ENCODE results near the gene SSRP1.
A peak's percentile ranks its signal among the peaks of the same experiment; 100 is the strongest.

Gene SSRP1

DNA sequence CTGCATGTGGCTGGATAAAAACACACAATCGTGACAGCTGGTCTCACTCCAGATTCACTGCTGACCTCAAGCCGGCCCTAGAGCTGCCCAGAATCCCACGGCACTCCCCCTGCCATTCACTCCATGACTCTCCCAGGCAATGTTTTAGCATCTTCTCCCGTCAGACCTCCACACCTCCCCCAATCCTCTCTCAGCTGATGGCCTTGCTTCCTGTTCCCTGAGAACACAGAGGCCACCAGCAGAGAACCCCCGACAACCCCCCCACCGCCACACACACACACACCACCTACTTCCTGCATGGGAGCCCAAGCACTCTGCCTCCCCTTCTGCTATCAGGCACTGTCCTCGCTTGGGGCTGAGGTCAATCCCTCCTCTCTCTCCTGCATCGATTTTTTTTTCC, 20.2 kb downstream of the SSRP1 start:
- no peak for DNase-seq (ENCODE audit: low spot score)

DNA sequence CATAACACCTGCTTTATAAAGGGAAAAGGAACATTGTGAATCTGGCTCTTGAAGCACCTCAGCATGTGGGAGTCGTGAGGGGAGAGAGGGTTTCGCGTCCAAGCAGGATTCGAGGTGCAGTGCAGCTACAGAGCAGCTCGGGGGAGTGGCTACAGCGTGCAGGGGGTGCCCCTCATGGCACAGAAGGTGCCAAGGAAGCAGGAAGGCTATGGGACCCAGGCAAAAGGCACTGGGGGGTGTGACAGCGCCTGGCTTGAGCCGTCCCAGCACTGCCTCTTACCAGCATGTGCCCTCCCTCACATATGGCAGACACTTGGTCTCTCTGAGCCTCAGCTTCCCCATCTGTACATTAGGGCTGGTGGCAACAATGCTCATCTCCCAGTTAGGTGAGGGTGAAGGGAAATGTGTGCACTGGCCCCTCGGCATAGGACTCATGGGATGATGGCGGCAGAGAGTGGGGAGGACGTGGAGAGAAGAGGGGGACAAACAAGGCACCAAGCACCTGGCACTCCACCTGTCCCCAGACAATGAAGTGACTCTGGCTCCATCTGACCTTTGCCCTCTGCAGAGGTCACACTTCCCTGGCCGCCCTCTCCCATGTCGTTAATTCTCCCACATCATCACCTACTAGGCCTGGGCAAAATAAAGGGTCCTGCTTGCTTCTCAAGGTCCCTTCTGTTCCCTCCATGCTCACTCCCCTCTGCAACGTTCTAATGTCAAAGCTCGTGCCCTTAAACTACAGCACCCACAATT, 21.3 kb downstream of the SSRP1 start:
- DNase-seq (ENCODE audit: low spot score), result no peak

DNA sequence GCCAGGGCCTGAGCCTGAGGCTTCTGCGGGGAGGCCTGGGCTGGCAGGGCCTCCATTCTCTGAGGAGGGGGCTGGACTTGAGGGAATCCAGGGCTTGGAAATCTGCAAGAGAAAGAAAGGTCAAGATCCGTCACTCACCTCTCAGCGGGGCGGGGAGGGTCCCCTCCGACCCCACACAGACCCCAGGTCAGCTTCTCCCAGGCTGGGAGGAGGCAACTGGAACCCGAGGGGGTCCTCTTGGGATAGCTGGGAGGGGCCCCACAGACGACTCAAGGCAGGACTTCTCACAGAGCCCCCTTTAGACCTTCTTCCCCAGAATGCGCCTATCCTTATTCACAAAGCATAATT, 21.9 kb downstream of the SSRP1 start:
- no peak for DNase-seq (ENCODE audit: low spot score)

DNA sequence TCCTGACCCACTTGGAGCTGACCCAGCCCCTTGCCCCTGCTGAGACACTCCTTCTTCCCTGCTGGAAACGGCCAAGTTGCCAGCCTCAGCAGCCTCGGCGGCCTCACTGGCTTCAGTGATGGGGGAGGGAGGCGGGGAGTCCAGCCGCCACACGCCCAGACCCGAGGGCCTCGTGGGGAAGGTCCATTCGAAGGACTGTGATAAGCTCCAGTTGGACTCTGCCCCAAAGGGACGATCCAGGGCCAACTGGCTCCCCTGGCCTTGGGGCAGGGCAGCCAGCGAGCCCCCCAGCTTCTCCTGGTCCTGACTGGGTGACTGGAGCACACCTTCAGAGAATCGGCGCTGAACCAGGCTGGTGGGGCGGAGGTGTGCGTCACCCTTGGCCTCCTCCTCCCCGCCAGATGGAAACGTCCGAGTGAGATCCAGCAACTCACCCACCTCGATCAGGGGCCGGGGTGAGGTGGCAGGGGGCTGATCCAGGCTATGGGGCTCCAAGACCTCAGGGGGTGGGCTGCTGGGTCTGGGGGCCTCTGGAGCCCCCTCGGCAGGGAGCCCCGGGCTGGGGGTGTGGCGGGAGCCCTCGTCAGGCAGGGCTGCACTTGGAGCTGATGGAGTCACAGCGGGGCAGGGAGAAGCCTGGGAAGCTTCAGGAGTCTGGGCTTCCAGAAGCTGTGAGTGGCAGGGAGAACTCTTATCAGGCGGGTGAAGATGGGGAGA, 22.5 kb downstream of the SSRP1 start:
- no peak for DNase-seq (ENCODE audit: low spot score)

DNA sequence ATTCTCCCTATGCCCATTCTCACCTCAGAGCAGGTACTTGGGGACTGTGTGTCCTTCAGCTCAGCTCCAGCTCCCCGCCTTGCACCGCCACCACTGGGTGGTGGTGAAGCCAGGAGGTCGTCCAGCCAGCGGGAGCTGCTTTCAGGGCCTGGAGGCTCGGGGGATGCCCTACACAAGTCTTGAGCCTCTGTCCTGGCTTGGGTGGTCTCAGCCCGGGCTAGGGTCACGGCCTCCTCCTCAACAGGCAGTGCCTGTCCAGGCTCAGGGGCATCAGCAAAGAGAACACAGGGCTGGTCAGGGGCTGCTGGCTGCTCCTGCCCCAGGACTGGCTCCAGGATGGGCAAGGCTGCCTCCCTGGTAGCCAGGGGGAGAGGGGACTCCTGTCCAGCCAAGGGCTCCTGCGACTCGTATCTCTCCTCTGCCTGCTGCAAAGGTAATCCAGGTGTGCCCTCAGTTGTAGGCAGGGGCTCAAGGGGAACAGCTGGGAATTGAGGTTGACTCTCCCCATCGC, 23.1 kb downstream of the SSRP1 start:
- no peak for DNase-seq (ENCODE audit: low spot score)

DNA sequence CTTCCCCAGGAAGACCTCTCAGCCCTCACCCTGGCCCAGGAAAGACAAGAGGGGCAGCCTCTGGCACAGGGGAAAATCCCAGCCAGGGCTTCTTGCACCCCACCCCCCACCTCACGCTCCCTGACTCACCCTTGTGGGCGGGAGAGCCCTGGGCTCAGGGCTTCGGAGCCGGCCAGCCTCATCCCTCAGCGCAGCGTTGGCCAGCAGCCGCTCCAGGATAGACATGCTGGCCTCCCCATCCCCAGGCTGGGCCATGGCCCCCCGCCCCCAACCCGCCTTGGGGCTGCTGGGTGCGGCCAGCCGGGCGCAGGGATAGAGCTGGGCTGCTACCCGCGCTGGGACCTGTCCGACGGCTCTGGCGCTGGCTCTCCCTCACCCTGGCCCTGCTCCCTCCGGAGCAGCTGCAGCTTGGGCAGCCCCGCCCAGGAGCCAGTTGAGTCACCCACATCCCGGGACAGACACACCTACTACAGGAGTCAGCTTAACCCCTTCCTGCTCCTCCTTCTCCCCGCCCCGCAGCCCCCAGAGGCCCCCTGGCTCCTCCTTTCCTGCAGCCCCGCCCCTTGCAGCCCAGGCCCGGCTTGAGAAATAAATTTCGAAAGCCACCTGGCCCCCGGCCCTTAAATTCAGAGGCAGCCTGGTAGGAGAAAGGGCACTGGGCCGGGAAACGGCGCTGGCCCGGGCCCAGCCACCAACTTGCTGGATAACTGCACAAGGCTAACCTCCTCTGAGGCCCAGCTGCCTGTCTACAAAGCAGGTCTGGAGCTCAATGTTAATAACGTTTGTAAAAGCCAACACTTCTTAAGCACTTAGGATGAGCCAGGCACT, 24.4 kb downstream of the SSRP1 start:
- DNase-seq (ENCODE audit: low spot score), result peak; percentile 97

DNA sequence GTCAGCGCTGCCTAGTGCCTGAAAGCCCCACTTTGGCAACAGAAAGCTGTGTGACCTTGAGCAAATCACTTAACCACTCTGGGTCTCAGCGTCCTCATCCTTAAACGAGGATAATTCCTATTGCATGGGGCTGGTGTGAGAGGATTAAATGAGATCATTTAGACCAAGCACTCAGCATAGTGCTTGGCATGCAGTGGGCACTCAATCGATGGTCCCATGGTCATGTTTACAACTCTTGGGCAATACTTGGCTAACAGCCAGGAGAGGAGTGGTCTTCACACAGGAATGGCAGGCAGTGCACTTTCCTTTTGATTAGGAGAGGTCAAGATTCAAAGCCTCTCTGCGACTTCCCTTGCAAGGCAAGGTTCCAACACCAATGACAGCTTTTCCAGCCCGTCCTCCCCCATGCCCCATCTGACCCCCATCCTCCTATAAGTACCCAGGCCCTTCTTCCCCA, 25.0 kb downstream of the SSRP1 start:
- peak; percentile 39 for DNase-seq (ENCODE audit: low spot score)

DNA sequence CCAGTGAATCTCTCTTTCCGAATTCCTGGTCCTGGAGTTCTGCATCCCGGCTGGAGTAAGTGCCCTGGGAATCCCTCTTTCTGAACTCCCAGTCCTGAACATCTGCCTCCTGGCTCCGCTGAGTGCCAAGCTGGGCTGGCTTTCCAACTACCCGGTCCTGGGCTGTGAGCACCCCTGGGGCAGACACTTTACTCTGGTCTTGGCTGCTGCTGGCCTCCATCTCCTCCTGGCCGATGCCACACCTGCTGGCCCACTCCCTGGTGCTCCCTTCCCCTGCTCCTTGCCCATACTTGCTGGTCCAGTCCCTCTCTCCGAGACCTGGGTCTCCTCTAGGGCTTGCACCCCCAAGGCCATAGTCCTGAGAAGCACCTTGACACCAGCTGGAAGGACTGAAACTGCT, 25.6 kb downstream of the SSRP1 start:
- no peak for DNase-seq (ENCODE audit: low spot score)

DNA sequence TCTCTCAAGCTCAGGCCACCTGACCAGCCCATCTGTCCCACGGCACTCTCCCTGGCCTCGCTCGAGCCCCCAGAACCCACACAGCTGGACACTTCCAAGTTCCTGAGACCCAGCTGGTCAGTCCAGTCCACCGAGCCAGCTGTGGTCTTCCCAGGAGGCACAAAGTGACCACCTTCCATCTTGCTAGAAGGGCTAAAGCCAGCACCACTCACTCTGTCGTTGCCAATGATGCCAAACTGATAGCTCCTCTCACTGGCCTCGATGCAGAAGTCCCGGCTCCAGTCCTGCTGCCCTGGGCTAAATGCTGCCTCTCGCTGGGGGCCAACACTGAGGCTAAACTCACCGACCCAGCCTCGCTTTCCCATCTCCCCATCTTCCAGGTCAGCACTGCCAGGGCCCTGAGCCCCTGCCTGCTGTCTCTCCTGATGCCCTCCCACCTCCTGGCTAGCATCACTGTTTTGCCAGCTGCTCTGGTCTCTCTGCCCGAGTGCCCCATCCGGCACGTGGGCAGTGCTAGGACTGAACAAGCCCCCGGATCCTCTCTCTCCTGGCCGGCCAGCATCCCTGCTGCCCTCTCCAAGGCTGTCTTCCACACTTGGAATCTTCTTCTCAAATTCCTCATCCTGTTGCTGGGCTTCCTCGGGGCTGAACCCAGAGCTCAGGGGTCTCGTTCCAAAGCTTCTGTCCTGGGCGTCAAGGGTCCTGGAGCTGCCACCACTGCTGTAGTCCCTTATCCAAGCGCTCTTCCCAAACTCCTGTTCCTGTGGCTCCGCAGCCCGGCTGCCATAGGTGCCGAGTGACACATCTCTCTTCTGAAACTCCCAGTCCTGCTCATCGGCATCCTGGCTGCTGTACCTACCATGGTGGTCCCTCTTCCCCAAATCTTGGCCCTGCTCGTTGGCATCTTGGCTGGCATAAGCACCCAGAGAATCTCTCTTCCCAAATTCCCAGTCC, 26.3 kb downstream of the SSRP1 start:
- DNase-seq (ENCODE audit: low spot score), result no peak

DNA sequence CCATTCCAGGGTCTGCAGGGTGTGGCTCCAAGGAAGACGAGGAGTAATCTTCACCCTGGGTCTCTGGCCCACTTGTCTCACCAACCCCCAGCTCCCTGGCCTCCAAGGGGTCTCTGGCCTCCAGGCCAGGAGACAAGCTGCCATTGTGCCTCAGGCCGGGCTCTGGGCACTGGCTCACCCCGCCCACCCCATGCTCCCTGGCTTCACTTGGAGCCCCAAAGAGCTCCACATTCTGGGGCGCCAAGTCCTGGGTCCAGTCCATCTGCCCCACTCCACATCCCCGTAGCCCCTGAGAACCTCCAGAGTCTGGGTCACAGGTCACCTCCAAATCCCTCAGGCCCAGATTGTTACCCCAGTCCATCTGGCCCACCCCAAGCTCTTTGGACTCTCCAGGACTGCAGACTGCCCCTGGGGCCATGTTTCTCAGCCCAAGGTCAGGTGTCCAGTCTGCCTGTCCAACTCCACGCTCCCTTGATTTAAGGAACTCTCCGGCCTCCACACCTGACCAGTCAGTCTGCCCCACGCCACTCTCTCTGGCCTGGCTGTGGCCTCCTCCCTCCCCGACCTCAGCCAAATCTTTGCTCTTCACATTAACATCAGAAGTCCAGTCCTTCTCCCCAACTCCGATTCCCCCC, 27.1 kb downstream of the SSRP1 start:
- DNase-seq (ENCODE audit: low spot score), result no peak

DNA sequence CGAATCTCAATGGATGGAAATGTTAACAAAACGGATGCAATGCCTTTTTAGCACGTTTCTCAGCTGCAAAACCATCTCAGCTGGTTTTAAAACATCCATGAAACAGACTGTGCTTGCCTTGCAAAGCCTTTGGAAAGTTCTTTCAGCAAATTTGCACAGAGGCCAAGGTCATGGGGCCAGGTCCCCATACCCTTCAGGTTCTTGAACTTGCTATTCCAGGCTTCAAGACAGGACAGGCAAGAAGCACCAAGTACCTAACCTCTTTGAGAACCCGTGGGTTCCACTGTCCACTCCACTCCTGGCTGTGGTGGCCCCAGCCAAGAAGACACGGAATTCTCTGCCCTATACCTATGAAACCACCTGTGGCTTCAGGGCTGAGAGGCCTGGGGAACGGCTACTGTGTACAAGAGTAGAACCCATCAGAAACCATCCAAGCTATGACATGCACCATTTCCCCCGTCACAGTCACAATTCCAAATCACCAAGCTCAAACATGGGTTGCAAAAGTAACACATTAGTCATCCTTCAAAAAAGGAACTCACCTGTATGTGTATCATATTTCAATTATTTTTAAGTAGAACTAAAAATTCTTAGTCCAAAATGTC, 27.9 kb downstream of the SSRP1 start:
- DNase-seq (ENCODE audit: low spot score), result no peak

DNA sequence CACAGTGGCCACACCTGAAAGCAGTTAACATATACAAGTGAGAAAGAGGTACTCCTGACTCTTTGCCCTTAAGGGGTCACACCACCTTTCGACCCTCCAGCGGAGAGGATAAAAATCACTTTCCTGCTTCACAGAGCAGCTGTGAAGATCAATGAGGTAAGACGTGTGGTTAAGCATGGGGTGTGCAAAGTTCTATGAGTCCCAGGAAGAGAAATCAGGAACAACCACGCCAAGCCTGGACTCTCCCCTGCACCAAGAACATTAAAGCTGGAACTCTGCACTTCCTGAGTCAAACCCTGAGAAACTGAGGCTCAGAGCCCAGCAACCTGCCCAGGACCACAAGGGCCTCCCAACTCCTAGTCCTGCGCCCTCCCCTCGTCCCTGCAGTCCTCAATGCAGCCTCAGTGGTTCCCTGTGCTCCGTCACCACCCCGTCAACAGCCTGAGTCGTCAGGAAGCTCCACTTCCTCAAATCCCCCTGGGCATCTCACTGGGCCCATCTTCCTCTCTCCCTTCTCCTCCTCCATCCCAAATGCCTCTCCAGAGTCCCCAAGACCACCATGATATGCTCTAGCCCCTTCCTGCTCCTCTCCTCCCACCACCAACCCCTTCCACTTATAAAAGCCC, 28.6 kb downstream of the SSRP1 start:
- DNase-seq (ENCODE audit: low spot score), result no peak

DNA sequence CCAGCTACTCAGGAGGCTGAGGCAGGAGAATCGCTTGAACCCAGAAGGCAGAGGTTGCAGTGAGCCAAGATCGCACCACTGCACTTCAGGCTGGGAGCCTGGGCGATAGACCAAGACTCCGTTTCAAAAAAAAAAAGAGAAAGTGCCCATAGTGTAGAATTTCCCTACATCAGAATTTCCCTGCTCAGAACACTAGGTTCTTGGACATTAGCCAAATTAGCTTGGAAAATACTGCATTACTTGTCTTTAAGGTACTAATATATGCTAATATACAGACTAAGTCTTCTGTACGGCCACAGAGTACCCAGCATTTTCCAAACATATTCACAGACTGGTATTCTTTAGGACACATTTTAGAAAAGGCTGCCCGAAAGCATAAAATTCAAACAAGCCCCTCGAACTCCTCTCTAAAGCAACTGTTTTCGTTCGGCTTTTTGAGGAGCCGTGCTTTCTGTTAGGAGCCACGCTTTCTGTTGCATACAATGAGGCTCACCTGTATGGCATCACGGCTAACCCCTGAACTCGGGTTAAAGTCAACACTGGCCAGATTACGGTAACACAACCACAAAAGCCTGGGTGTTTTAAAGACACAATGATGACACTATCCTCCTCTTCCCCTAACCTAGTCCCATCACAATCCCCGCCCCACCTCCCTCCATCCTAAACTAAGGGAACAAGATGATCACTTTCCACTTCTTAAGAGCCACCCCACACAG, 29.4 kb downstream of the SSRP1 start:
- DNase-seq (ENCODE audit: low spot score), result no peak

DNA sequence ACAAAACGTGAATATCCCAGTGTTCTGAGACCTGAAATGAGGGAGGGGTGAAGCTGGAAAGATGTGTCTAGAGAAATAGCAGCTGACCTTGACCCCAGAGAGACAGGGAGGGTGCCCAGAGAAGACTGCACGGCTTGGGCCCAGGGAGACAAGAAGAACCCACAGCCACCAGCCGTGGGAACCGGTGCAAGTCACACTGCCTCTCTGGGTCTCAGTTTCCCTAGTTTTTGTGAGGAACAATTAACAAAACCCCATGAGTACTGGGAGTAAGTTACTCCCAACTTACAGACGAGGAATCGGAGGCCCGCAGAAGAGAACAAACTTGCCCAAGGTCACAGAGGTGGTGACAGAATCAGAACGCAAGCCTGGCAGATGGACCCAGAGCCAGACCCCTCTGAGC, 30.2 kb downstream of the SSRP1 start:
- DNase-seq (ENCODE audit: low spot score), result no peak

DNA sequence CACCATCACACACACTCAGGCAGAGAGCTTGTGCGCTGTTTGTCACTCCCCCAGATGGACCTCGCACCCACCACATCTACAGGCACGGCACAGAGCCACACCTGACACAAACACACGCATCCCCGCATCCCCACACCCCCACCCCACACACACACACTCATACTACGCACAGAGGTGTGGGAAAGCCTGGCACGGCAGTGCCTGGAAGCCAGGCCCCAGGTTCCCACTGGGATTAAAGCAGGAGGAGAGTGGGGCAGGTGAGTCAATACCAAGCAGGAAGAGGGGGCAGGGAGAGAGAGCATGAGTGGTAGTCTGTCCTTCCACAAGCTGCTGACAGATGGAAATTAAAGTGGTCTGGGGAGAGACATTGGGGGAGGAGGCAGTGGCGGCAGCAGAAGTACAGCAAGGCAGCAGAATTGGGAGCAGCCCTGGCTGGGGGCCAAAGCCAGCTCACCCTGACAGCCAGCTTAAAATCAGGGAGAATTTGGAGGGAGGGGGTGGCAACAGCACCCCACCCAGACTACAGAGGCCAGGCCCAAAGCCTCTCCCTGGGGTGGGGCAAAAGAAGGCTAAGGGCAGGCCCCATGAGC, 31.6 kb downstream of the SSRP1 start:
- no peak for DNase-seq (ENCODE audit: low spot score)

DNA sequence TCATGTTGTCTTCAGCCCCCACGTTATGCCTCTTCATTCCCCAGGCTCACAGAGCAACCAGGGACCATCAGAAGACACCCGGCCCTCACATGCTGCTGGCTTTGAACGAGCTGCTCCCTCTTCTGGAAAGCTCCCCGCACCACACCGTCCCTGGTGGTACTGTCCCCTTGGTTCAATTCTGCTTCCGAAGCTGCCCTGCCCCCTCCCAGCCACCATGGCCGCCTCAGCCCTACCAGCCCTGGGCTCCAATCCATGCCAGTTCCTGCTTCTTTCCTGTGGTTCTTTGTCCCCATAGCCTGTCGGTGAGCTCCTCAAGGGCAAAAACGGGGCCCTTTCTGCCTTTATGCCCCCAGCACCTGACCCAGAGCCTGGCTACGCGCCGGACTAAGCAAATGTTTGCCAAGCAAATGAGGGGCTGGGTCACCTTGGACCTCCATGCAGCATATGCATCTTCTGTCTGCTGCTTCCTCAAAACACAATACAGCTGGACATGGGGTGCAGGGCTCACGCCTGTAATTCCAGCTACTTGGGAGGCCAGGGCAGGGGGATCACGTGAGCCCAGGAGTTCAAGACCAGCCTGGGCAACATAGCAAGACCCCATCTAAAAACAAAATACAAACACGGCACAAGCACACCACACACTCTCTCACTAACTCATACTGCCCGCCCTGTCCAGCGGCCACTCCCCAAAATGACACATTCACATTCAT, 32.3 kb downstream of the SSRP1 start:
- no peak for DNase-seq (ENCODE audit: low spot score)

DNA sequence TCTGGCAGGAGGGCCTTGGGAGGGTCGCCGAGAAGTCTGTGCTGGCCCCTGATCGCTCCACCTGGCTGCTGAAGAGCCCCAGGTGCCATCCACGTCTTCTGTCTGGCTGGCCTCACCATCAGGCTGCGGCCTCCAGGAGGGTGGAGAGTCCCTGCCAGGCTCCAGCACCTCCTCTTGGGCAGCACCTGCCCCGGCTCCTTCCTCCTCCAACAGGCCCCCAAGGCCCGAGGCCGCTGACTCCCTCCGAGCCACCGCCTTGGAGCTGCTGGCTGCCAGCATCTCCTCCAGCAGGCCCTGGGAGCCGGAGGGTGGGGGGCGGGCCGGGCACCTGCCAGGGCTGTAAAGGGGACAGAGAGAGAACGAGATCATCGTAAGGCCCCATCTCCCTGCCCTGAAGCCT, 33.2 kb downstream of the SSRP1 start:
- no peak for DNase-seq (ENCODE audit: low spot score)

DNA sequence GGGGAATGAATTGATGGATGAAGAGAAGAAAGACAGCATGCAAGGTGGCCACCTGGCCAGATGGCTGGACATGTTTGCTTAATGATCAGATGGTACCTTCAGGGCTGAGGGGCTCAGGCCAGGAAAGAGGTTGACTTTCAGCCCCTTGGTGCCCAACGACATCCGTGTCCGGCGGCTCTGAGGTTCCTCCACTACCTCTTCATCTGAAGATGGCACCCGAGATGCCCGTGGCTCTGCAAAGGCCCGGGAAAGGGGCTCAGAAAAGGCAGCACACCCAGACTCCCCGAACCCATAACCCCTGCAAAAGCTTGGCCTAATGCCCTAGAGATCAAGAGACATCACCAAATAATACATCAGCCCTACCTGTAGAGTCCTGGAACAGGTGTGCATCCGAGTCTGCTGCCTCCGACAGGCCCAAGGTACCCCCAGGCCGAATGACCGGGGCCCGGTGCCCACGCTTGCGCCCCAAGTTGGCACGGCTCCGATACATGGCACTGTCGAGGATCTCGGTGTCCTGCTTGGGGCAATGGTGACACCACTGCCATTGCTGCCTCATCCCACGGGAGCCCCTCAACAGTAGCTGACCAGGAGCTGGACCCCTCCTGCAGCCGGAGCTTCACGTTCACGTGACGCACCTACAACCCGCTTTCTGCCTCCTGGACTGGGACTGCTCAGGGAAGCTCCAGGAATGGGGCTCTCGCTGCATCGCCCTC, 33.8 kb downstream of the SSRP1 start:
- DNase-seq (ENCODE audit: low spot score), result no peak
